Measurements from ENCODE around the gene HK1.
"Not testable (repeated sequence)": the region's sequence is repeated elsewhere in the genome, so short reads cannot be mapped to it uniquely, and the experiment has no call there.

HK1 gene

DNA sequence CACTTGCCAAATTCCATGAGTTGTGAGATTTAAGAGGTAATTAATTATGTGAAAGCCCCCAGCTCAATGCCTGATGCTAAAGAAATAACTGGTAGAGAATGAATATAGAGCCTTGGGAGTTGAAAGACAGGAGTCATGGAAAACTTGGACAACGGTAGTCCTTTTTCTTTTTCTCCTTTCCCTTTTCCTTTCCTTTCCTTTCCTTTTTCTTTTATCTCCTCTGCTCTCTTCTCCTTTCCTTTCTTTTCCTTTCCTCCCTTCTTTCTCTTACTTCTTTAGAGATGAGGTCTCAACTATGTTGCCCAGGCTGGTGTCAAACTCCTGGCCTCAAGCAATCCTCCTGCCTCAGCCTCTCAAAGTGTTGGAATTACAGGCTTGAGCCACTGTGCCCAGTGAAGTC lies 165.1 kb downstream of the HK1 start:
- H3K4me3 ChIP-seq = no peak overlapping the region
- DNase-seq = no peak
- H3K36me3 ChIP-seq = no peaks in the 10 kb centered on the region
- H3K27me3 ChIP-seq = no peaks in the 10 kb centered on the region
- TF ChIP-seq, protein P1, sequence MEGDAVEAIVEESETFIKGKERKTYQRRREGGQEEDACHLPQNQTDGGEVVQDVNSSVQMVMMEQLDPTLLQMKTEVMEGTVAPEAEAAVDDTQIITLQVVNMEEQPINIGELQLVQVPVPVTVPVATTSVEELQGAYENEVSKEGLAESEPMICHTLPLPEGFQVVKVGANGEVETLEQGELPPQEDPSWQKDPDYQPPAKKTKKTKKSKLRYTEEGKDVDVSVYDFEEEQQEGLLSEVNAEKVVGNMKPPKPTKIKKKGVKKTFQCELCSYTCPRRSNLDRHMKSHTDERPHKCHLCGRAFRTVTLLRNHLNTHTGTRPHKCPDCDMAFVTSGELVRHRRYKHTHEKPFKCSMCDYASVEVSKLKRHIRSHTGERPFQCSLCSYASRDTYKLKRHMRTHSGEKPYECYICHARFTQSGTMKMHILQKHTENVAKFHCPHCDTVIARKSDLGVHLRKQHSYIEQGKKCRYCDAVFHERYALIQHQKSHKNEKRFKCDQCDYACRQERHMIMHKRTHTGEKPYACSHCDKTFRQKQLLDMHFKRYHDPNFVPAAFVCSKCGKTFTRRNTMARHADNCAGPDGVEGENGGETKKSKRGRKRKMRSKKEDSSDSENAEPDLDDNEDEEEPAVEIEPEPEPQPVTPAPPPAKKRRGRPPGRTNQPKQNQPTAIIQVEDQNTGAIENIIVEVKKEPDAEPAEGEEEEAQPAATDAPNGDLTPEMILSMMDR (IDR thresholded peaks at IDR 0.05) = no peak
- H3K9me3 ChIP-seq = no peaks in the 10 kb centered on the region
- no peak overlapping the region for H3K27ac ChIP-seq
- H3K4me1 ChIP-seq = peaks cover 0 to 14% (median 10%) of the 10 kb centered on the region in 4 donors
- intact Hi-C loops (cut with DNase I; ENCODE audit: low total_unique reads) = no loop called here

DNA sequence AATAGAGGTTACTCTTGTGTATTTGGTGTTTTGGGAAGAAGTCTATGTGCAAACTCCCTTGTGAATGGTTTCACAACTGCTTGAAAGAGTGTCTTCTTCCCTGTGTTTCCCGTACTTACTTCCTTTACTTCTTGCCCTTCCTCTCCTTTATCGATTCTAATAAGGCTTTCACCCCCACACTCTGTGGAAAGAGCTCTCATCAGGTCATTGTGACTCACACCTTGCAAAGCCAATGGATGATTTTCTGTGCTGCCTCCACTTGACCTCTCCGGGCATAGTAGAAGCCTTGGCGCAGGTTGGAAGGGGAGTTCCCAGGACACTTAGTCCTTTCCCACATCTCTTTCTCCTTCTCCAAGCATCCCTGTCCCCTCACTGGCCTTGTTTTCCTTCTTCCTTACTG lies 166.7 kb downstream of the HK1 start:
- H3K27ac ChIP-seq = no peak overlapping the region
- intact Hi-C loops (cut with DNase I; ENCODE audit: low total_unique reads) = no loop called here
- TF ChIP-seq, protein P1 (IDR thresholded peaks at IDR 0.05) = no peak
- DNase-seq = no peak
- H3K4me1 ChIP-seq = peaks cover 0 to 7% (median 2%) of the 10 kb centered on the region in 4 donors
- H3K9me3 ChIP-seq = no peaks in the 10 kb centered on the region
- H3K27me3 ChIP-seq = no peaks in the 10 kb centered on the region
- no peak overlapping the region for H3K4me3 ChIP-seq
- H3K36me3 ChIP-seq = no peaks in the 10 kb centered on the region

DNA sequence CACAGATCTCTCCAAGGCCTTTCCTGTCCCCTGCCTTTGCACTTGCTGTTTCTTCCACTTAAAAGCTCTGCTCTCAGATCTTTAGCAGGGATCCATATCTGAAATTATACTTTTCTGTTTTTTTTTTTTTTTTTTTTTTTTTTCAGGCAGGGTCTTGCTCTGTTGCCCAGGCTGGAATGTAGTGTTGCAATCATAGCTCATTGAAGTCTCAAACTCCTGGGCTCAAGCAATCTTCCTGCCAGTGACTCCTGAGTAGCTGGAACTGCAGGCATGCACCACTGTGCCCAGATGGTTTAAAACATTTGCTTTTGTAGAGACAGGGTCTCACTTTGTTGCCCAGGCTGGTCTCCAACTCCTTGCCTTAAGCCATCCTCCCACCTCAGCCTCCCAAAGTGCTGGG lies 167.9 kb downstream of the HK1 start:
- Histone ChIP-seq H3K4me1 (peaks cover 0 to 16% (median 7%) of the 10 kb centered on the region in 4 donors), H3K27ac (no peak overlapping the region), H3K4me3 (no peak overlapping the region), H3K27me3 (no peaks in the 10 kb centered on the region), H3K9me3 (no peaks in the 10 kb centered on the region), H3K36me3 (no peaks in the 10 kb centered on the region)
- no peak for DNase-seq
- TF ChIP-seq, protein P1 (IDR thresholded peaks at IDR 0.05) = no peak
- intact Hi-C loops (cut with DNase I; ENCODE audit: low total_unique reads) = no loop called here

DNA sequence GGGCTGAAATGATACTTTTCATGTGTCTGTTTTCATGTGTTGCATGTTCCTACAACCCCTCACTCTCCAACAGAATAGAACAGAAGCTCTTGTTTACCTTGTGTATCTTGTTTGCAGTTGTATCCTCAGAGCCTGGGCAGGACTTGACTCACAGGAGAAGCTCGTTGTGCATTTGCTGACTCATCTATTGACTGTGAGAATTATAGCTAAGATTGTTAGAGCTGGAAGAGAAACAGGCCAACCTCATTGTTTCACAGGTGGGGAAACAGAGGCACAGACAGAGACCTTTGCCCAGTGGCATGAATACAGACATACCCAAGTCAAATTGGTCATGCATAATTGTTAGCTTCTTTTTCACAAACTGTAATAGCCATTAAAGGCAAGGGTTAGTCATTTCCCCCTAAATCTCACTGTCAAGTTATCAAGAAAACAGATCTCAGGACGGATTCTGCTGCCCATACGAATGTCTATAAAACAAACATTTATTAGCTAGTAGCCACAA lies 168.4 kb downstream of the HK1 start:
- no peaks in the 10 kb centered on the region for H3K9me3 ChIP-seq
- peaks cover 0 to 18% (median 9%) of the 10 kb centered on the region in 4 donors for H3K4me1 ChIP-seq
- H3K27ac ChIP-seq = no peak overlapping the region
- H3K27me3 ChIP-seq = no peaks in the 10 kb centered on the region
- intact Hi-C loops (cut with DNase I; ENCODE audit: low total_unique reads) = no loop called here
- no peak overlapping the region for H3K4me3 ChIP-seq
- DNase-seq = no peak
- H3K36me3 ChIP-seq = no peaks in the 10 kb centered on the region
- TF ChIP-seq, protein P1 (IDR thresholded peaks at IDR 0.05) = no peak

DNA sequence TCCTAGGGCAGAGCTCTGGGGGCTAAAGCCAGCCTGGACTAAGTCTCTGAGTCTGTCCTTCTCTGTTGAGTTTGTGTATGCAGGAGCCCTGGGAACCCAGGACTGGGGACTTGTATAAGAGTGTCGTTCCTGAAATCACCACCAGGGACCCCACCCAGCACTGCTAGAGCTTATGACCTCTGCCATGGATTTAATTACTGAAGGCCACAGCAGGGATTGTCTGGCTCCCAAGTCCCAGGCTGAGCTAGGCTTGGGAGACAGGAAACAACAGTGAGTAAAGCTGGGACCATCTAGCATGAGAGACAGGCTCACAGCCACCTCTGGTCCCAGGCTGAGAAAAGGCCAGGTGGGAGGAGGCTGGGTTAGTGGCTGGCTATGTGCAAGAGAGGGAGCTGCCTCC lies 171.5 kb downstream of the HK1 start:
- TF ChIP-seq, protein P1 (IDR thresholded peaks at IDR 0.05) = peak; percentile 47 to 56
- H3K4me3 ChIP-seq = no peak overlapping the region
- no peaks in the 10 kb centered on the region for H3K36me3 ChIP-seq
- peak in 1 of 2 donors; percentile 64 for DNase-seq
- intact Hi-C loops (cut with DNase I; ENCODE audit: low total_unique reads) = loop anchor here (5.0 kb wide), 1 partner anchor 47 kb away; no protein-coding TSS in a partner anchor
- H3K4me1 ChIP-seq = peaks cover 0 to 41% (median 18%) of the 10 kb centered on the region in 4 donors
- H3K9me3 ChIP-seq = no peaks in the 10 kb centered on the region
- no peaks in the 10 kb centered on the region for H3K27me3 ChIP-seq
- no peak overlapping the region for H3K27ac ChIP-seq

DNA sequence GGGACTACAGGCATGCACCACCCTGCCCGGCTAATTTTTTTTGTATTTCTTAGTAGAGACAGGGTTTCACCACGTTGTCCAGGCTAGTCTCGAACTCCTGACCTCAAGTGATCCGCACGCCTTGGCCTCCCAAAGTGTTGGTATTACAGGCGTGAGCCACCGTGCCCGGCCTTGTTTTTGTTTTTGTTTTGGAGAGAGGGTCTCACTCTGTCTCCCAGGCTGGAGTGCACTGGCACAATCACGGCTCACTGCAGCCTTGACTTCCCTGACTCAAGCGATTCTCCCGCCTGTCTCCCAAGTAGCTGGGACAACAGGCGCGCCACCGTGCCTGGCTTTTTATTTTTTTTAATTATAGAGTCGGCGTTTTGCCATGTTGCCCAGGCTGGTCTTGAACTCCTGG lies 172.1 kb downstream of the HK1 start:
- not testable (repeated sequence) for DNase-seq, H3K4me3 ChIP-seq, H3K9me3 ChIP-seq, H3K27ac ChIP-seq, H3K36me3 ChIP-seq, H3K27me3 ChIP-seq
- H3K4me1 ChIP-seq = peaks cover 0 to 41% (median 18%) of the 10 kb centered on the region in 4 donors
- intact Hi-C loops (cut with DNase I; ENCODE audit: low total_unique reads) = loop anchor here (5.0 kb wide), 1 partner anchor 47 kb away; no protein-coding TSS in a partner anchor

Measured in tibial artery (tissue), 4 donors.